GM12873 (cell line): Measurements from ENCODE around the gene WIPF2.

Experiments used
- CTCF ChIP-seq: IDR thresholded peaks from 2 replicates; pipeline ENCODE4 v1.5.1; 2012; ENCODE audit warnings: low read depth, mild to moderate bottlenecking, moderate library complexity, low read length, control low read depth; ENCODE audit not compliant: insufficient read depth; ENCODE audit errors: missing control alignments

Gene WIPF2

GRCh38 chr17:40248507-40248906 is 29.4 kb downstream of the WIPF2 start:
- no peak for TF ChIP-seq CTCF

- TF ChIP-seq CTCF = no peak
Measured at GRCh38 chr17:40251576-40251975, 32.5 kb downstream of the WIPF2 start.

GRCh38 chr17:40253565-40253964 is 34.5 kb downstream of the WIPF2 start:
- no peak for TF ChIP-seq CTCF

- no peak for TF ChIP-seq CTCF
Measured at GRCh38 chr17:40259505-40259904, 40.4 kb downstream of the WIPF2 start.

GRCh38 chr17:40260528-40260927 is 41.4 kb downstream of the WIPF2 start:
- no peak for TF ChIP-seq CTCF

- TF ChIP-seq CTCF = no peak
Measured at GRCh38 chr17:40264458-40265185, 45.5 kb downstream of the WIPF2 start.

GRCh38 chr17:40265337-40265736 is 46.2 kb downstream of the WIPF2 start:
- TF ChIP-seq CTCF = no peak
